GM19238 (cell line): Measurements from ENCODE around the gene RFTN2.
"Not testable (repeated sequence)": the region's sequence is repeated elsewhere in the genome, so short reads cannot be mapped to it uniquely, and the experiment has no call there.

Experiments used
- DNase-seq: peaks from one replicate; pipeline ENCODE4 v3.0.0; 2011; ENCODE audit warnings: low spot score; ENCODE audit not compliant: insufficient read length

The RFTN2 gene

GRCh38 chr2:197551260-197551659, 124.1 kb downstream of the RFTN2 start:
- not testable (repeated sequence) for DNase-seq

DNA sequence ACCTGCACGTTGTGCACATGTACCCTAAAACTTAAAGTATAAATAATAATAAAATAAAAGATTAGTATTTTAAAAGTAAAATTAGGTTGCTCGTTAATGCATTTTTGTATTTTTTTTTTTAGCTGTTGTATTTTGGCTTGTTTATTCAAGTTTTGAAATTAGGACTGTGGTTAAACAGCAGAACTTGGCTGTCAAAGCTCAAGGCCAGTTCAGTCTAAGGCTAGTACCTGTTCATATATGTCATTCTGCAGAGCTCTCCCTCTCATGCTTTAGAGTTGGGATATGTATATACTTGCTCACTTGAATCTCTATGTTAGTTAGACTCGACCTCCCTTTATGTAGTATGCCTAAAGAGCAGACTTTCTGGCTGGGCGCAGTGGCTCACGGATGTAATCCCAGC, 126.8 kb downstream of the RFTN2 start:
- no peak for DNase-seq

DNA sequence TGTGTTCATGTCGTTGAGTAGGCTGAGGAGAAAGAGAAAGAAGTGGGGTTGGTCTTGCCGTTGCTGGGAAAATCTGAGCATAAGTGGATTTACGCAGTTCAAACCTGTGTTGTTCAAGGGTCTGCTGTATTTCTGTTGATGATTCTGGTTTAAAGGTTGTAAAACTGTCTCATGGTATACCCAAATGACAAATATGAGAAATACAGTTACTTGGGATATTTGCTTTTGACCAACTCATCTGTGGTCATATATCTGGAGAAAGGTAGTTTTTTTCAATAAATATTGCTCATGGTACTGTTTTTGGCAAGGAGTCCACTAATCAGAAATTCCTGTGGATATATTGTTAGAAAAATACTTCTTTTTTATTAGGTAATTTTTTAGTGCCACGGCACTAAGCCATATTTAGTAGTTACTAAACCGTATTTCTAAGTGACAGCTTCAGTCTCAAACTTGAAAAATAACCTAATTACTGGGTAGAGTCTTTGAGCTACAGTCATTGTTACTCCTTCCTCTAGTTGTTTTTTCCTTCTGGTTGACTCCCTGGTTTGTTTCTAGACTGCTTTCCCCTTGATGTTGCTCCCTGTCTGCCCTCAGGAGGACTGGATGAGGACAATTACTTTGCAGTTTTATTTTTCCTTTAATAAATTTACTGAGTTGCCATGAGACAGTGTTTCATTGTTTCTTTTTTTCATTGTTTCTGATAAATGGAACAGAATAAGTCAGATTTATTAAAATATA, 128.1 kb downstream of the RFTN2 start:
- no peak for DNase-seq

DNA sequence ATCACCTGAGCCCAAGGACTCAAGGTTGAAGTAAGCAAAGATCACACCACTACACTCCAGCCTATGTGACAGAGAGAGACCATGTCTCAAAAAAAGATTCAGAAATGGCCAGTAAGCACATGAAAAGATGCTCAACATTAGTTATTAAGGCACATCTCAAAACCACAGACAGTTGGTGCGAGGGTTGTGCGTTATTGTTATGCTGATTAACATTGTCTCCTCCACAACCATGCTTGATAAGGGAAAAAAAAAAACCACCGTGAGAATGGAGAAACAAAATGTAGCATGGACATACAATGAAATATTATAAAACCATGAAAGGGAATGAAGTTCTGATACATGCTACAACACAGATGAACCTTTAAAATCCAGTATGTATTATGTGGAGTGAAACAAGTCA, 132.2 kb downstream of the RFTN2 start:
- DNase-seq, result no peak

- DNase-seq, result no peak
Observed at GRCh38 chr2:197539734-197540133, 135.7 kb downstream of the RFTN2 start.

DNA sequence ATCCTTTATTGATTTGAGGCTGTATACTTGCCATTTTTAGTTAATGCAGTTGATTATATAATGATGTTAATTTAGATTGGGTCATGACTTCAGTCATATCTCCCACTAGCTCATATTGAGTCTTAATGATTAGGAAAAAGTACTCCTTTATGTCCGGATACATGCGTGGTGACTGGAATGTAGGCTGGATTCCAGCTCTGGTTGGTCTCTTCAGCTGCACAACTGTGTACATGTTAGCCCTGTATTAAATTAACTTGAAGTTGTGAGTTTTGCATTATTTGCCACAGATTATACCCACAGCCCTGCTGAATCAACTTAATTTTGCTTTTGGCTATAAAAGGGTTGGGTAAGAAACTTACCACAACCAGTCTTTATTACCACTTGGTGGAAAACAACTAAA, 137.0 kb downstream of the RFTN2 start:
- no peak for DNase-seq
